ENCODE data around the gene ELL.

GRCh38 chr19:18436671-18437490 lies 85.0 kb downstream of the ELL start:
- TF ChIP-seq CTCF (IDR thresholded peaks at IDR 0.05) (no peak), POLR2A (IDR thresholded peaks at IDR 0.05) (no peak)
